IPS-11a (cell line): ENCODE data around the gene SLC25A38.

Experiments
- H3K4me3 ChIP-seq: one replicate; pipeline ENCODE4 v1.5.1; 2013; ENCODE audit warnings: low read depth, low read length, control low read depth

The SLC25A38 gene

GRCh38 chr3:39376959-39377634 lies 6.1 kb upstream of the SLC25A38 start:
- no peak overlapping the region for H3K4me3 ChIP-seq

- H3K4me3 ChIP-seq = no peak overlapping the region
These were observed 5.1 kb upstream of the SLC25A38 start for GRCh38 chr3:39378088-39378487.

- no peak overlapping the region for H3K4me3 ChIP-seq
These were observed 4.0 kb upstream of the SLC25A38 start for GRCh38 chr3:39378957-39379777.

GRCh38 chr3:39379778-39380155 lies 3.4 kb upstream of the SLC25A38 start:
- H3K4me3 ChIP-seq = no peak overlapping the region

- no peak overlapping the region for H3K4me3 ChIP-seq
These were observed 1.7 kb upstream of the SLC25A38 start for GRCh38 chr3:39381432-39381831.

GRCh38 chr3:39383881-39384664 lies 903 bp downstream of the SLC25A38 start:
- H3K4me3 ChIP-seq = peak overlapping the region; percentile 83

GRCh38 chr3:39384665-39385000 lies 1.5 kb downstream of the SLC25A38 start:
- H3K4me3 ChIP-seq = peak overlapping the region; percentile 36

- H3K4me3 ChIP-seq = no peak overlapping the region
These were observed 2.4 kb downstream of the SLC25A38 start for GRCh38 chr3:39385456-39386090.

GRCh38 chr3:39386318-39386717 lies 3.1 kb downstream of the SLC25A38 start:
- no peak overlapping the region for H3K4me3 ChIP-seq

GRCh38 chr3:39387411-39387975 lies 4.3 kb downstream of the SLC25A38 start:
- H3K4me3 ChIP-seq = no peak overlapping the region

GRCh38 chr3:39388153-39388552 lies 5.0 kb downstream of the SLC25A38 start:
- no peak overlapping the region for H3K4me3 ChIP-seq

- no peak overlapping the region for H3K4me3 ChIP-seq
These were observed 5.6 kb downstream of the SLC25A38 start for GRCh38 chr3:39388741-39389248.

- H3K4me3 ChIP-seq = no peak overlapping the region
These were observed 7.0 kb downstream of the SLC25A38 start for GRCh38 chr3:39390181-39390580.

- H3K4me3 ChIP-seq = no peak overlapping the region
These were observed 13.5 kb downstream of the SLC25A38 start for GRCh38 chr3:39396690-39397089.

- H3K4me3 ChIP-seq = no peak overlapping the region
These were observed 15.5 kb downstream of the SLC25A38 start for GRCh38 chr3:39398700-39399099.

GRCh38 chr3:39401983-39402382 lies 18.8 kb downstream of the SLC25A38 start:
- no peak overlapping the region for H3K4me3 ChIP-seq

- peak overlapping the region; percentile 88 for H3K4me3 ChIP-seq
These were observed 21.9 kb downstream of the SLC25A38 start for GRCh38 chr3:39404943-39405686.

GRCh38 chr3:39405687-39406367 lies 22.7 kb downstream of the SLC25A38 start:
- H3K4me3 ChIP-seq = peak overlapping the region; percentile 88
